Activated CD8-positive, alpha-beta memory T cell treated with anti-CD3 and anti-CD28 coated beads, Interleukin-2, amount 50 U/mL, for 1 hour (primary cell): ENCODE data around the gene IL16.
A peak's percentile ranks its signal among the peaks of the same experiment; 100 is the strongest.

Source experiments
- DNase-seq: peaks from one replicate; pipeline ENCODE4 v3.0.0-alpha.2; 2020; ENCODE audit errors: extremely low read depth

The IL16 gene

GRCh38 chr15:81294516-81294880 is 97.8 kb downstream of the IL16 start:
- no peak for DNase-seq

DNA sequence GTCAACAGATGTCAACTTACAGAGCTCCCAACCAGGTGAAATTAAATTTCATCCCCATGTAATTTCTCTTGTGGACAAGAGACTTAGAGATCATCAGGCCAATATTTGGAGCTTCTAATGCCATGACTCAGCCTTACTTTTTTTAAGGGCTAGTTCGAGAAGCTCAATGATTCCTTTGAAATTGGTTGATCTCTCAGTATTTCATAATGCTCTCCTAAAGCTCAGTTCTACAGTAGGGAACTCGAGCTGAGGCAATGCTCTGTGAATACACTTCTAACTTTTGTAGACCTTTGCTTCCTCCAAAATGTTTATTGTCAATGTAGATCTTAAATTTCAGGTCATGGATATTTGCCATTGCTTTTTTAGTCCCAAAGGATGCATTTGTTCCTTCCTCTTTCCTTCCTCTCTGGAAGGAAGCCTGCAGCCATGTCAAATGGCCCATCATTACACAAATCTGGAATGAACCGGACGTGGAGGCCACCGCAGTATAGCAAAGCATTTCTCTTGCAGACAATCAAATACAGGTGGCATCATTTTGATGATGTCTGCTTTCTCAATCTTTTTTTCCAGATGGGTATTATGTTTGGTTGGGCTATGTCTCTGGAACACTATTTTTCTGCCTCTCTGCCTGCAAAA is 98.9 kb downstream of the IL16 start:
- no peak for DNase-seq

GRCh38 chr15:81296186-81296585 is 99.5 kb downstream of the IL16 start:
- DNase-seq = no peak

GRCh38 chr15:81296673-81297072 is 100.0 kb downstream of the IL16 start:
- DNase-seq = peak; percentile 50

DNA sequence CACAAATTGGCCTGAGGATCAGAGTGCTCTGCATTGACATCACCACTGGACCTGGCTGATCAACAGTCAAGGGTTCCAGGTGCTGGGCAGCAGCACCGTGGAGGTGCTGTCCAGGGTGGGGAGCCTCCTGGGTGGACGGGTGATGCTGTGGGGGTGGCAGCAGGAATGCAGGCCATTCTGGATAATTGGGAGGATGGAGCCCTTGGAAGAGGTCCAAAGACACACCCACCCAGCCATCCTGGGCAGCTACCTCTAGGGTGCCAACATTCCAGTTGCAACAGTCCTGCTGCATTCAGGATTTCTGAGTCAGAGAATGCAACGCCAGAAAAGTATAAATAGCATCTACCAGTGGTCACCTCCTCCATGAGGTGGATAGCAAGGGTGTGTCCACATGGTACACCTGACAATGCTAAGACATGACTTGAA is 100.5 kb downstream of the IL16 start:
- no peak for DNase-seq

DNA sequence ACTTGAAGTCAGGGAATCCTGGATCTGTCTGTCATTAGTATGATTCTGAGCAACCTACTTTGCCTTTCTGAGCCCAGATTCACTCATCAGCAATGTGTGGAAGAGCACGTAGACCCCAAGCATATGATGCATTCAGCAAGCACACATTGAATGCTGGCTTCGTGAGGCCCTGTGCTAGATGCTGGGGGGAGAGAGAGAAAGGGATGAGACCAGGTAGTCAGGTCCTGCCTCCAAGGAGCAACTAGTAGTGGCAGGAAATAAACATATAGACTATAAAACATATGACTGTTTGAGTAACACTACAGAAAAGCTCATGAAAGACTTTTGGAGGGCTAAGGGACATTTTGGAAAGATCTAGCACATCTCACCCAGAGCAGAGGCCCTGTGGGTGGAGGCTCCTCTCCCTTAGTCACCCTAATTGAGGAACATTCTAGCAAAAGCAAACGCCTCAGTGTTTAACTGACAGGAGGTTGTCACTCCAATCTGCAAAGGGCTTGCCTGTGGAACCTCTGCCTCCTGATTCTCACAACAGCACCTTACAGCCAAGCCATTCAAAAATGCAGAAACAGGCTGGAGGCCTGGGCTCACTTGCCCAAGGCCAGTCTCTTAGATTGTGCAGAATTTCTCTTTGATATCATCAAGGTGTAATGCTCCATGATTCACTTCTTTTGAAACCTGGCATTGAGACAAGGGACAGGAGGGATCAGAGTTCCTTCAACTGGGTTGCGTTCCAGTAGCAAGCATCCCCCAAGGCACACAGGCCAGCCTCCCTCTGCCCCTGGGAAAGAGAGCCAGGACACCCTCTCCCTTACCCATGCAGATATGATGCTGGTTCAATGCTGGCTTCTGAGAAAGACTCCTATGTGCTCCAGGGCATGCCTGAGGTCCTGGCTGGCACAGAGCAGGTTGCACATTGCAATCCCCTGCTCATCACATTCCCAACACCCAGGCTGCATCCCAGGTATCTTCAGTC is 101.2 kb downstream of the IL16 start:
- DNase-seq = no peak

DNA sequence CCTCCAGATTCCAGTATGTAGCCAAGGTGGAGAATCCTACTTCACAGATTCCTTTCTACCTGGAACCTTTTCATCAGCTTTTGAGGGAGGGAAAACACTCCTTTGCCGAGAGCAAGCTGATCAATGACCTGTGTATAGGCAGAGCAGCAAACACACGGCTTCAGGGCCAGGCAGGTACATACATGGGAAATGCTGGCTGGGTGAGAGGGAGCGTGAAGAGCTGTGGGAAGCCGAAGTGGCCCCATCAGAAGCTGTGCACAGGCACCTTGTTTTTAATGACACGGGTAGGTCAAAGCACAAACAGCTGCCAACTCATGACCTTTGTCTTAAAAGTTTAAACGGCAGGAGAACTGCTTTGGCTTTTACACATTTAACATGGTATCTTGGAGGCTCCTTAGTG is 101.9 kb downstream of the IL16 start:
- no peak for DNase-seq

- DNase-seq = no peak
Observed at GRCh38 chr15:81299156-81299555, 102.5 kb downstream of the IL16 start.

GRCh38 chr15:81299630-81300273 is 103.1 kb downstream of the IL16 start:
- DNase-seq = no peak

GRCh38 chr15:81301385-81301784 is 104.7 kb downstream of the IL16 start:
- no peak for DNase-seq

- no peak for DNase-seq
Observed at GRCh38 chr15:81301815-81302399, 105.2 kb downstream of the IL16 start.

DNA sequence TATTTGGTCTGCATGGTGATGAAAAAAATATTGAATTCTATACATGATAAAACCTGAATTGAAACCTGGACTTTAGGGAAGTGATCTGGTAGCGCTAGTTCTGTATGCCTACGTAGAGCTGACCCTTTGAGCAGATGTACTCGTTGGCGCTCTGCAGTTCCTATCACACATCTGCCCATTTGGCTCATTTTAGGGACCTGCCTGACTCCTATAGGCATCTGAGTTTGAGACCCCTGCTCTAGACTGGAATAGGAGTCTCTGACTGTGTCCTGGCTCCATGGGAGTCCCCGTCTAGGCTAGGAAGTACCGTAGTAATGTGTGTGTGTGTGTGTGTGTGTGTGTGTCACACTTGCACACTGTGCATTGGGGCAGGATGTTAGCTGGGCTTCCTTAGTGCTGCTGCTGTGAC is 106.0 kb downstream of the IL16 start:
- no peak for DNase-seq

GRCh38 chr15:81303244-81304225 is 106.9 kb downstream of the IL16 start:
- DNase-seq = no peak

- DNase-seq = no peak
Observed at GRCh38 chr15:81304226-81304625, 107.5 kb downstream of the IL16 start.

DNA sequence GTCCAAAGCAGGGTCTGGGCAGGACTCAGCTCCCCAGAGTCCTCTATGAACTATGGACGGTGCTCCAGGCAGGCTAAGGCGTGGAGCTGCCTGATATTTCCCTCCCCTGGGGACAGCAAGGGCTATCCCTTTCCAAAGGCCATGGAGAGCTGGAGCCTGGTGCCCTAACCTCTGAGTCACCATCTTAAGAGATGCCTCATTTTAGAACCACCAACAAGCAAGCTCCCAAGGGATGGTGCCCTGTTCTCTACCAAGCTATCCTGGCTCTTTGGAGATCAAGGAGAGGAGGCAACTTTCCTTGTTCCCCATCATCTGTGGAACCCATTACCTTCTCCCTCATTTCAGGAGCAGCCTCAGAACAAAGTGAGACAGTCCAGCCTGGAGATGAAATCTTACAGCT is 111.6 kb downstream of the IL16 start:
- no peak for DNase-seq

- no peak for DNase-seq
Observed at GRCh38 chr15:81309647-81310450, 113.2 kb downstream of the IL16 start.

DNA sequence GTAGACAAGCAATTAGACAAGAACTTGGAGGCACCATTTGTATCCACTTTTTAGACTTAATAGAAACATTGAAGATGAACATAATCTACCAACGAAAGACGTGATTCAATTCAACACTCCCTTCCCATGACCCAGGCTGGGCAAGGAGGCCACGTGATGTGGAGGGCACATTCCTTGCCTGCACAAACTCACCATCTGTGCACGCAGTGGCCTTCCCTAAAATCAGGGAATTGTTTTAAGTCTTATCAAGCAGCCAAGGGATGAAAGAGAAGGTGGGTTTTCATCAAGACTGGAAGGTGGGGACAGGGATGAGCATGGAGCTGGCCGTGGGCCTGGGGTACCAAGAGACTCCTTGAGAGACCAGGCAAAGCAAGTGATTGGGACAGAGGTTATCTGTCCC is 113.8 kb downstream of the IL16 start:
- no peak for DNase-seq

DNA sequence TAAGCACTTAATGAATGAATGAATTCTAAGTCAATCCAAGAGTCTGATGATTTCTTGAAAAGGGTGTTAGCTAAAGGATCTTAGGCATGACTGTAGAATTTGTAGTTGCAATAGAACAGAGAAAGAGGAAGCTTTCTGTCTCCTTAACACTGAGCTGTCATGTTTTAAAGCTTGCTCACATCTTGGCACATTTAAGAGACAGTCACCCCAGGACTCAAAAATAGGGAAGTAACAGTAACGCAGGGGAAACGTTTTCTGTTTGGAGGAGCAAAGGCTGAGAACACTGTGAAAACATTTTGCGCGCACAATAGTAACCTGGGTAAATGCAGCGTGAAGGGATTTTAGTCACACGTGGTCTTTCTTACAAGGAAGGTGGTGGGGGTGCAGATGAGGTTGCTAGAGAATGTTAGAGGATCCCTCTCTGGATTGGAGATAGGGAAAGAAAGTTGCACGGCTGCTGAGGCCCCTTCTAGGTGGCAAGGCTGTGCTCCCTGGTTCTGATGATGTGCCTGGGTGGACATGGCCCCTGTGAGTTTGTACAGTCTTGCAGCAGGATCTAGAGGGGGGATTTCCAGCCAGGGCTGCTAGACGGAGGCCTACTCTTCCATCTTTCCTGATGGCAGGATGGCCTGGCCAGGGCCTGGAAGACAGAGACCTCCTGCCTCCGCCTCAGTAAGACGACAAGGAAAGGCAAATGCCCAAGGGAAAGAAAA is 115.2 kb downstream of the IL16 start:
- no peak for DNase-seq

GRCh38 chr15:81312790-81313543 is 116.3 kb downstream of the IL16 start:
- no peak for DNase-seq
